ENCODE measurements around the gene IRAK4. TPM values are rescaled to one million over a fixed set of nuclear protein-coding genes. Genes with fewer than 3 reads are reported as not detected.

The IRAK4 gene
- total and polyA plus RNA-seq, 2 experiments from 2014 or later, result 5.1 to 15.9 TPM

- H3K4me3 ChIP-seq, result no peak overlapping the region
- H3K4me2 ChIP-seq, result no peak overlapping the region
- no peaks in the 10 kb centered on the region for H3K9me2 ChIP-seq (replicated peaks; ENCODE audit: insufficient read depth)
- H2AFZ ChIP-seq, result no peak overlapping the region
- H3K4me1 ChIP-seq (ENCODE audit: insufficient read depth), result peaks cover 10% of the 10 kb centered on the region
- 72% methylated on average over 4 of the region's 4 CpGs for WGBS (ENCODE audit: low lambda C conversion rate, missing lambda C conversion rate)
- H3K27me3 ChIP-seq, result no peaks in the 10 kb centered on the region
- H3K79me2 ChIP-seq, result peaks cover 11% of the 10 kb centered on the region
- peaks cover under 1% of the 10 kb centered on the region for H4K20me1 ChIP-seq (ENCODE audit: insufficient read depth, poor library complexity, severe bottlenecking)
- no peaks in the 10 kb centered on the region for H3K36me3 ChIP-seq (replicated peaks; ENCODE audit: insufficient read depth, low read depth)
- no peaks in the 10 kb centered on the region for H3K9me3 ChIP-seq (ENCODE audit: low read depth)
- H3K27ac ChIP-seq, result peak overlapping the region; percentile 2
- no peak for DNase-seq (ENCODE audit: low spot score)
- no peak for TF ChIP-seq EZH2phosphoT487 (IDR thresholded peaks at IDR 0.05; ENCODE audit: low read depth, severe bottlenecking, unreplicated experiment)
- TF ChIP-seq, protein P1, sequence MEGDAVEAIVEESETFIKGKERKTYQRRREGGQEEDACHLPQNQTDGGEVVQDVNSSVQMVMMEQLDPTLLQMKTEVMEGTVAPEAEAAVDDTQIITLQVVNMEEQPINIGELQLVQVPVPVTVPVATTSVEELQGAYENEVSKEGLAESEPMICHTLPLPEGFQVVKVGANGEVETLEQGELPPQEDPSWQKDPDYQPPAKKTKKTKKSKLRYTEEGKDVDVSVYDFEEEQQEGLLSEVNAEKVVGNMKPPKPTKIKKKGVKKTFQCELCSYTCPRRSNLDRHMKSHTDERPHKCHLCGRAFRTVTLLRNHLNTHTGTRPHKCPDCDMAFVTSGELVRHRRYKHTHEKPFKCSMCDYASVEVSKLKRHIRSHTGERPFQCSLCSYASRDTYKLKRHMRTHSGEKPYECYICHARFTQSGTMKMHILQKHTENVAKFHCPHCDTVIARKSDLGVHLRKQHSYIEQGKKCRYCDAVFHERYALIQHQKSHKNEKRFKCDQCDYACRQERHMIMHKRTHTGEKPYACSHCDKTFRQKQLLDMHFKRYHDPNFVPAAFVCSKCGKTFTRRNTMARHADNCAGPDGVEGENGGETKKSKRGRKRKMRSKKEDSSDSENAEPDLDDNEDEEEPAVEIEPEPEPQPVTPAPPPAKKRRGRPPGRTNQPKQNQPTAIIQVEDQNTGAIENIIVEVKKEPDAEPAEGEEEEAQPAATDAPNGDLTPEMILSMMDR (IDR thresholded peaks at IDR 0.05; ENCODE audit: poor library complexity), result no peak
- no peak for TF ChIP-seq EZH2 (IDR thresholded peaks at IDR 0.05; ENCODE audit: borderline replicate concordance)
These were observed 38.9 kb downstream of the IRAK4 start for GRCh38 chr12:43797561-43798217.

- Histone ChIP-seq H3K4me1 (ENCODE audit: insufficient read depth) (peaks cover 13% of the 10 kb centered on the region), H3K4me3 (peak overlapping the region; percentile 85), H3K79me2 (peaks cover 41% of the 10 kb centered on the region), H3K9me2 (replicated peaks; ENCODE audit: insufficient read depth) (no peaks in the 10 kb centered on the region), H3K9me3 (ENCODE audit: low read depth) (no peaks in the 10 kb centered on the region), H2AFZ (peak overlapping the region; percentile 89), H3K4me2 (peak overlapping the region; percentile 80), H3K36me3 (replicated peaks; ENCODE audit: insufficient read depth, low read depth) (no peaks in the 10 kb centered on the region), H4K20me1 (ENCODE audit: insufficient read depth, poor library complexity, severe bottlenecking) (peaks cover 6% of the 10 kb centered on the region), H3K27me3 (no peaks in the 10 kb centered on the region), H3K27ac (peak overlapping the region; percentile 99)
- WGBS (ENCODE audit: low lambda C conversion rate, missing lambda C conversion rate), result 10% methylated on average over 20 of the region's 20 CpGs
- DNase-seq (ENCODE audit: low spot score), result no peak
- TF ChIP-seq EZH2 (IDR thresholded peaks at IDR 0.05; ENCODE audit: borderline replicate concordance) (no peak), EZH2phosphoT487 (IDR thresholded peaks at IDR 0.05; ENCODE audit: low read depth, severe bottlenecking, unreplicated experiment) (no peak)
- TF ChIP-seq, protein P1 (IDR thresholded peaks at IDR 0.05; ENCODE audit: poor library complexity), result no peak
These were observed 46.6 kb downstream of the IRAK4 start for GRCh38 chr12:43805149-43805859.

DNA sequence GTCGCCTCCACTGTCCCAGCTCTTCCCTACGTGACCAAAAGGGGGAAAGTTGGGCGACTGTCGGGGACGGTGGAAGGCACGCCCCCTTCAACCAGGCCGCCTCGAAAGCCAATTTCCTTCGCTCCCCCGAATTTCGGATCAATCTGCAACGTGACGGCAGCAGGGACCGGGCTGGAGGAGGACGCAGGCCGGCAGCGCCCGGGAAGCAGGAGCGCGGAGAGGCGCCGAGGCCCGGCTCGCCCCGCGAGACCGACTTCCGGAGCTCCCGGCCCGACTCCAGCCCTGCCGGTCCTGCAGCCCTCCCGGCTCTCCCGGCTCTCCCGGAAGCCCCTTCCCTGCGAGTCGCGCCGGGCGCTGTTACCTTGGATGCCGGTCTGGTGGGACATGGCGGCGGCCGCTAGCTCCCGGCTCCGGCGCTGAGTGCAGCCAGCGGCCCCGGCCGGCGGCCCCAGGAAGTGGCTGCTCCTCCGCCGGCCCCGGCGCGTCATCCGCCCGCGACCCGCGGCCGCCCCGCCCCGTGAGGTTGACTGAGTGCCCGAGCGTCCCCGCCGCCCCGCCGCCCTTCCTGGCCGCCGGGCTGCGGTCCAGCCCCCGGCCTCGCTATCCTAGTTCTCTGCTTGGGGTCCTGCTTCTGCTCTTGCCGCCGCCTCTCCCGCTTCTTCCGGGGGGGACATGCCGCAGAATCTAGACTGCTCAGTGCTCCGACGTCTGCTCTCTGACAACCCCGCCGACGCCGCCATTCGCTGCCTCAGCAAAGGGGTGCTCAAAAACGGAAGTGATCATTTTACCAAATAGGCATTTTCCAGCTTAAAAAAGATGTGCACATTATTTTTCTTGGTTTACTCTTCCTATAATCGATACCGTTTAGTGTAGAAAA, 47.3 kb downstream of the IRAK4 start, which contains the start of gene TWF1:
Gene TWF1, minus strand, starts transcription at position 458 of the 877 bp plus-strand sequence. Its CDS starts 72 bp downstream, at position 386.
- Histone ChIP-seq H3K27me3 (no peaks in the 10 kb centered on the region), H3K4me2 (peak within 1 kb of the TSS; percentile 82), H3K36me3 (replicated peaks; ENCODE audit: insufficient read depth, low read depth) (no peaks in the 10 kb centered on the region), H3K79me2 (peaks cover 37% of the 10 kb centered on the region), H3K9me3 (ENCODE audit: low read depth) (no peaks in the 10 kb centered on the region), H3K9me2 (replicated peaks; ENCODE audit: insufficient read depth) (no peaks in the 10 kb centered on the region), H3K4me3 (peak within 1 kb of the TSS; percentile 85), H3K4me1 (ENCODE audit: insufficient read depth) (peaks cover 13% of the 10 kb centered on the region), H4K20me1 (ENCODE audit: insufficient read depth, poor library complexity, severe bottlenecking) (peaks cover 6% of the 10 kb centered on the region), H2AFZ (peak within 1 kb of the TSS; percentile 96), H3K27ac (peak within 1 kb of the TSS; percentile 99)
- peak; percentile 93 for DNase-seq (ENCODE audit: low spot score)
- TF ChIP-seq, protein P1 (IDR thresholded peaks at IDR 0.05; ENCODE audit: poor library complexity), result peak; percentile 25
- no peak for TF ChIP-seq EZH2 (IDR thresholded peaks at IDR 0.05; ENCODE audit: borderline replicate concordance)
- WGBS (ENCODE audit: low lambda C conversion rate, missing lambda C conversion rate), result under 1% methylated on average over 52 of the region's 89 CpGs

All from hepatocyte (in vitro differentiated cells).